Inflammatory macrophage (primary cell): ENCODE measurements around the gene IQSEC1.

Experiments
- DNase-seq, 2 donors: peaks; one replicate each; pipeline ENCODE4 v3.0.0-alpha.2; 2020 to 2022

Gene IQSEC1

GRCh38 chr3:13067778-13068177 is 5.5 kb downstream of the IQSEC1 start:
- DNase-seq = no peak

- DNase-seq = peak; percentile 4 to 30
Observed at GRCh38 chr3:13066834-13067233, 6.4 kb downstream of the IQSEC1 start.

- DNase-seq = no peak
Observed at GRCh38 chr3:13066236-13066635, 7.0 kb downstream of the IQSEC1 start.

- DNase-seq = peak; percentile 8 to 25
Observed at GRCh38 chr3:13065727-13066126, 7.5 kb downstream of the IQSEC1 start.

- DNase-seq = no peak
Observed at GRCh38 chr3:13064964-13065363, 8.3 kb downstream of the IQSEC1 start.

- no peak for DNase-seq
Observed at GRCh38 chr3:13064159-13064868, 8.9 kb downstream of the IQSEC1 start.

- DNase-seq = no peak
Observed at GRCh38 chr3:13063225-13063624, 10.0 kb downstream of the IQSEC1 start.

GRCh38 chr3:13062647-13063046 is 10.6 kb downstream of the IQSEC1 start:
- no peak for DNase-seq

- DNase-seq = no peak
Observed at GRCh38 chr3:13060341-13060910, 12.8 kb downstream of the IQSEC1 start.

GRCh38 chr3:13058346-13059120 is 14.7 kb downstream of the IQSEC1 start:
- DNase-seq = no peak

GRCh38 chr3:13057282-13058040 is 15.8 kb downstream of the IQSEC1 start:
- DNase-seq = no peak

- DNase-seq = no peak
Observed at GRCh38 chr3:13055634-13056033, 17.6 kb downstream of the IQSEC1 start.

- DNase-seq = no peak
Observed at GRCh38 chr3:13054341-13055285, 18.6 kb downstream of the IQSEC1 start.

- no peak for DNase-seq
Observed at GRCh38 chr3:13053893-13054292, 19.3 kb downstream of the IQSEC1 start.

GRCh38 chr3:13053420-13053819 is 19.8 kb downstream of the IQSEC1 start:
- DNase-seq = no peak

- DNase-seq = no peak
Observed at GRCh38 chr3:13052191-13052820, 20.9 kb downstream of the IQSEC1 start.

GRCh38 chr3:13051581-13051980 is 21.6 kb downstream of the IQSEC1 start:
- DNase-seq = no peak

- DNase-seq = no peak
Observed at GRCh38 chr3:13051066-13051465, 22.2 kb downstream of the IQSEC1 start.

- DNase-seq = no peak
Observed at GRCh38 chr3:13050446-13050845, 22.8 kb downstream of the IQSEC1 start.

- no peak for DNase-seq
Observed at GRCh38 chr3:13049400-13049799, 23.8 kb downstream of the IQSEC1 start.
